Measurements from ENCODE around the gene ZNF595. TPM values are rescaled to one million over a fixed set of nuclear protein-coding genes. Genes with fewer than 3 reads are reported as not detected.
"Not testable (repeated sequence)": the region's sequence is repeated elsewhere in the genome, so short reads cannot be mapped to it uniquely, and the experiment has no call there.

Gene ZNF595
- total RNA-seq, 1 donor from 2014 or later, result 4.0 TPM

DNA sequence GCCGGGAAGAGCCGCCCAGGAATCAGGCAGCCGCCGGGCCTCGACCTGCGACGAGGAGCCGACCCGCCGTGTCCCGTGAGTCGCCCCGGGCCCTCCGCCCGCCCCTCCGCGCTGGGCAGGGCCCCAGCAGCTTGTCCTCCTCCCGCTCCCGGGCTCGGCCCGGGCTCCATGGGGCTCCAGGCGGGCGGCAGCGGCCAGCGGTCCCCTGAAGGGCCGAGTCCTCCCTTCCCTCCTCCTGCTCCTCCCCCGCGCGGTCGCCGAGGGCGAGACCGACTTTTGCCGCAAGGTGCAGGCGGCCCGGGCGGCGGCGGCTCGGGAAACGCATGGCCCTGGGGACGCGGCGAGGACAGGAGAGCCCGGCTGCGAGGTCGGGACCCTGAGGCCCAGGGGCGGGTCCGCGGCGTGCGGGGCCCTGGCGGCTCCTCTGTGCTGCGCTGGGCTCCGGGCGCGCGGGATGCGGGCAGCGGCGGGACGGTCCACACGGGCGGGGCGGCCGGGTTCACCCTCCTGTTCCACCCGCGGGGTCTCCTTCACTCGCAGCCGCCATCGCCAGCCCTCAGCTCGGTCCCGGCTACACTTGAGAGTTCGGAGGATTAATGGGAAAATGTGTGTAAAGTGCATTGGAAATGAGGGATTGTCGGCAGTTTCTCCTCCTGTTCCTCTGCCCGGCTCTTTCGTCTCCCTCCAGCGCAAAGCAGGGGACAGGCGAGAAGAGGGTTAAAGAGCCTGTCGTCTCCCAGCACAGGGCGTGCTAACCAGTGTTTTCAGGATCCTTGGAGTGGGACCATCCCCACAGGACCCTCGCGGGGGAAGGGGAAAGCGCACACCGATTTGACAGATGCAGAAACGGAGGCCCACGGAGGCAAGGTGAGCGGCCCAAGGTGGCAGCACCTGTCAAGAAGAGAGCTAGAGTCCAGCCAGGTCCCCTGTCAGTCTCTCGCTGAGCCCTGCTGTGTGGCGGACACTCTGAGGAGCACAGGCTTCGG lies 54.6 kb downstream of the ZNF595 start:
- DNase-seq (ENCODE audit: low spot score), result no peak
- H3K9me3 Mint-ChIP-seq, result peaks cover 81% of the 10 kb centered on the region
- peaks cover 14% of the 10 kb centered on the region for H3K27me3 Mint-ChIP-seq (ENCODE audit: insufficient read depth)
- H3K4me1 Mint-ChIP-seq (ENCODE audit: low read depth), result no peaks in the 10 kb centered on the region
- H3K36me3 Mint-ChIP-seq (ENCODE audit: low read depth), result peaks cover 3% of the 10 kb centered on the region
- intact Hi-C loops (cut with micrococcal nuclease), result no loop called here
- H3K27ac Mint-ChIP-seq, result no peak overlapping the region
- H3K4me3 Mint-ChIP-seq, result no peak overlapping the region

DNA sequence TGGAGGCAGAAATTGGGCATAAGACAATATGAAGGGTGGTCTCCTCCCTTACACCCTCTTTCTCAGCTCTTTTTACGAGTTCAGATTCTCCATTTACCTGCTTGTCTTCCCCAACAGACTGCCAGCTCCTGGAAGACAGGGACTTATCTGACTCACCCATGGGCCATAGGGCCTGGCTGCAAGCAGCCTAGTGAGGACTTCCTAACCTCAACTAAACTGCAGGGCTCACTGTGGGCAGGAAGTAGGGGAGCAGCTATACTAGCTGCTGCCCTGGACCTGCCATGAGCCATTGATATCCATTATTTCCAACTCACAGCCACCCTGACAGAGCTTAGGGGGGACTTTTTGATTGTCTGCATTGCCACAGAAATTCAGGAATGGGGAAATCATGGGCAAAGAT lies 59.6 kb downstream of the ZNF595 start:
- H3K4me1 Mint-ChIP-seq (ENCODE audit: low read depth), result no peaks in the 10 kb centered on the region
- H3K9me3 Mint-ChIP-seq, result peaks cover 75% of the 10 kb centered on the region
- no peak overlapping the region for H3K4me3 Mint-ChIP-seq
- peaks cover 3% of the 10 kb centered on the region for H3K36me3 Mint-ChIP-seq (ENCODE audit: low read depth)
- H3K27me3 Mint-ChIP-seq (ENCODE audit: insufficient read depth), result peaks cover 9% of the 10 kb centered on the region
- intact Hi-C loops (cut with micrococcal nuclease), result no loop called here
- no peak overlapping the region for H3K27ac Mint-ChIP-seq
- no peak for DNase-seq (ENCODE audit: low spot score)

- Mint-ChIP-seq H3K27ac (no peak overlapping the region), H3K36me3 (ENCODE audit: low read depth) (peaks cover 3% of the 10 kb centered on the region), H3K27me3 (ENCODE audit: insufficient read depth) (peaks cover under 1% of the 10 kb centered on the region), H3K4me1 (ENCODE audit: low read depth) (no peaks in the 10 kb centered on the region), H3K4me3 (no peak overlapping the region), H3K9me3 (peaks cover 73% of the 10 kb centered on the region)
- intact Hi-C loops (cut with micrococcal nuclease), result no loop called here
- no peak for DNase-seq (ENCODE audit: low spot score)
Observed at GRCh38 chr4:113732-114131, 60.6 kb downstream of the ZNF595 start.

DNA sequence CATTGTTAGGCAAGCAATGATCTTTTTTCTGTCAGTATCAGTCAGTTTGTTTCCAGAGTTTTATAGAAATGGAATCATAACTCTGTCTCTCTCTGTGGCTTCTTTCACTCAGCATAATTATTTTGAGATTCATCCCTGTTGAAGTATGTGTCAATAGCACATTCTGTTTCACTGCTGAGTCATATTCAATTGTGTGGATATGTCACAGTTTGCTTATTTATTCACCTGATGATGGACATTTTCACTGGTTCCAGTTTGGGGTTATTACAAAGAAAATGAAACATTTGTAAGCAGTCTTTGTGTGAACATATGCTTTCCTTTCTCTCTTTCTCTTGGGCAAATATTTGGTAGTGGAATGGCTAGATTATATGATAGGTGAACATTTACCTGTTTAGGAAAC lies 61.0 kb downstream of the ZNF595 start:
- Mint-ChIP-seq H3K4me3 (no peak overlapping the region), H3K36me3 (ENCODE audit: low read depth) (peaks cover 3% of the 10 kb centered on the region)
- intact Hi-C loops (cut with micrococcal nuclease), result no loop called here

GRCh38 chr4:116499-116898 lies 63.4 kb downstream of the ZNF595 start:
- H3K4me1 Mint-ChIP-seq (ENCODE audit: low read depth), result peaks cover 14% of the 10 kb centered on the region
- no peak for DNase-seq (ENCODE audit: low spot score)
- intact Hi-C loops (cut with micrococcal nuclease), result no loop called here
- no peak overlapping the region for H3K27ac Mint-ChIP-seq
- peaks cover 65% of the 10 kb centered on the region for H3K9me3 Mint-ChIP-seq
- no peaks in the 10 kb centered on the region for H3K27me3 Mint-ChIP-seq (ENCODE audit: insufficient read depth)
- peaks cover 10% of the 10 kb centered on the region for H3K36me3 Mint-ChIP-seq (ENCODE audit: low read depth)
- no peak overlapping the region for H3K4me3 Mint-ChIP-seq

More for the DNA sequence above, 61.0 kb downstream of the ZNF595 start:
- no peaks in the 10 kb centered on the region for H3K27me3 Mint-ChIP-seq (ENCODE audit: insufficient read depth)
- no peak overlapping the region for H3K27ac Mint-ChIP-seq
- no peaks in the 10 kb centered on the region for H3K4me1 Mint-ChIP-seq (ENCODE audit: low read depth)
- no peak for DNase-seq (ENCODE audit: low spot score)
- peaks cover 70% of the 10 kb centered on the region for H3K9me3 Mint-ChIP-seq

DNA sequence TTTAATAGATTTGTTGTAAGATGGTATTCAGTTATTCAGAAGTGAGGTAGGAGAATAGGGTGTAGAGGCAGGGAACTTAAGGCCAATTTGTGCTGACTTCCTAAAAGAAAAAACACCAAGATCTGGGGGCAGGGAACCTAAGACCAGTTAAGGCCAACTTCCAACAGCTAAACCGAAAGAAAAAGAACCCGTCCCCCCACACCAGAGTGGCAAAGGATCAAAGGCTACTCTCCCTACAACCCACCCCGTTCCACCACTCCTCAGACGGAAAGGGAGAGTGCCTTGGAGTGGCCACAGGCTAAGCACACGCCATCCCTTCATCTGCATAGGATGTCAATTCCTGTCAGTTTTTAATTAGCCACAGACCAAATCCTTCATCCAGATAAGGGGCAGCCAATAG lies 67.5 kb downstream of the ZNF595 start:
- peaks cover 52% of the 10 kb centered on the region for H3K9me3 Mint-ChIP-seq
- peaks cover 29% of the 10 kb centered on the region for H3K36me3 Mint-ChIP-seq (ENCODE audit: low read depth)
- H3K27ac Mint-ChIP-seq, result no peak overlapping the region
- DNase-seq (ENCODE audit: low spot score), result no peak
- H3K4me1 Mint-ChIP-seq (ENCODE audit: low read depth), result peaks cover 26% of the 10 kb centered on the region
- intact Hi-C loops (cut with micrococcal nuclease), result loop anchor here (1.0 to 5.0 kb wide), 4 partner anchors 122 to 1227 kb away; partner anchors contain the start of genes UVSSA and ZNF141
- H3K4me3 Mint-ChIP-seq, result peak overlapping the region; percentile 15
- no peaks in the 10 kb centered on the region for H3K27me3 Mint-ChIP-seq (ENCODE audit: insufficient read depth)

GRCh38 chr4:121408-122084 lies 68.4 kb downstream of the ZNF595 start:
- Mint-ChIP-seq H3K27ac (peak overlapping the region; percentile 75), H3K9me3 (peaks cover 56% of the 10 kb centered on the region), H3K27me3 (ENCODE audit: insufficient read depth) (no peaks in the 10 kb centered on the region), H3K4me1 (ENCODE audit: low read depth) (peaks cover 33% of the 10 kb centered on the region), H3K36me3 (ENCODE audit: low read depth) (peaks cover 36% of the 10 kb centered on the region), H3K4me3 (peak overlapping the region; percentile 68)
- intact Hi-C loops (cut with micrococcal nuclease), result loop anchor here (1.0 to 5.0 kb wide), 4 partner anchors 121 to 1226 kb away; partner anchors contain the start of genes UVSSA and ZNF141
- peak; percentile 30 for DNase-seq (ENCODE audit: low spot score)

- not testable (repeated sequence) for DNase-seq (ENCODE audit: low spot score); H3K27me3 Mint-ChIP-seq (ENCODE audit: insufficient read depth)
- peaks cover 42% of the 10 kb centered on the region for H3K9me3 Mint-ChIP-seq
- H3K36me3 Mint-ChIP-seq (ENCODE audit: low read depth), result peaks cover 39% of the 10 kb centered on the region
- peaks cover 33% of the 10 kb centered on the region for H3K4me1 Mint-ChIP-seq (ENCODE audit: low read depth)
- peak overlapping the region; percentile 99 for H3K27ac Mint-ChIP-seq
- H3K4me3 Mint-ChIP-seq, result peak overlapping the region; percentile 96
- intact Hi-C loops (cut with micrococcal nuclease), result loop anchor here (5.0 kb wide), 3 partner anchors 118 to 1223 kb away; partner anchors contain the start of gene UVSSA
Observed at GRCh38 chr4:123922-124274, 70.8 kb downstream of the ZNF595 start.

- H3K4me3 Mint-ChIP-seq, result peak within 1 kb of the TSS; percentile 96
- H3K27ac Mint-ChIP-seq, result peak within 1 kb of the TSS; percentile 99
- H3K36me3 Mint-ChIP-seq (ENCODE audit: low read depth), result peaks cover 39% of the 10 kb centered on the region
- H3K27me3 Mint-ChIP-seq (ENCODE audit: insufficient read depth), result no peaks in the 10 kb centered on the region
- intact Hi-C loops (cut with micrococcal nuclease), result loop anchor here (5.0 kb wide), 3 partner anchors 118 to 1223 kb away; partner anchors contain the start of gene UVSSA
- peaks cover 33% of the 10 kb centered on the region for H3K4me1 Mint-ChIP-seq (ENCODE audit: low read depth)
- peaks cover 37% of the 10 kb centered on the region for H3K9me3 Mint-ChIP-seq
- DNase-seq (ENCODE audit: low spot score), result peak; percentile 91
Observed at GRCh38 chr4:124275-125081, 71.4 kb downstream of the ZNF595 start, which contains the start of gene ZNF718. ZNF718 (plus strand) TSS chr4:124501; CDS start chr4:124671, 170 bp downstream.

GRCh38 chr4:125091-125771 lies 72.1 kb downstream of the ZNF595 start:
- peaks cover 39% of the 10 kb centered on the region for H3K36me3 Mint-ChIP-seq (ENCODE audit: low read depth)
- H3K27me3 Mint-ChIP-seq (ENCODE audit: insufficient read depth), result no peaks in the 10 kb centered on the region
- H3K27ac Mint-ChIP-seq, result peak overlapping the region; percentile 99
- H3K4me1 Mint-ChIP-seq (ENCODE audit: low read depth), result peaks cover 32% of the 10 kb centered on the region
- peaks cover 32% of the 10 kb centered on the region for H3K9me3 Mint-ChIP-seq
- DNase-seq (ENCODE audit: low spot score), result peak; percentile 9
- H3K4me3 Mint-ChIP-seq, result peak overlapping the region; percentile 96
- intact Hi-C loops (cut with micrococcal nuclease), result no loop called here

DNA sequence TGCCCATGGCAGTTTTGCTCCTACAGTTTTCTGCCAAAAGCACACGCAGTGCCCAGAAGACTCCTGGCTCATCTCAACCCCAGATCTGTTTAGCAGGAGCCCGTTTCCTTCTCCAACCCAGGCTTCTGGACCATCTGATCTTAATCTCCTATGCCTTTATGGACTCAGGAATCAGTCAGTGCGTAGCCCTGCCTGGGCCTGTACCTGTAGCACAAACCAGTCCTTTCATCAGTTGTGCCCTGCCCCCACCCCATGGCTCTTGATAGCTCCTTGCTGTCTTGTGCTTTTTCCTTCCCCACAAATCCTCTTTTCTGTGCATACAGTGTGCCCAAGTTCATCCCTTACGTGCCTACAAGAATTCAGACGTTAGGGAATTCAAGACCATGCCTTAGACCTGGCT lies 72.7 kb downstream of the ZNF595 start:
- H3K4me1 Mint-ChIP-seq (ENCODE audit: low read depth), result peaks cover 26% of the 10 kb centered on the region
- intact Hi-C loops (cut with micrococcal nuclease), result no loop called here
- peak overlapping the region; percentile 99 for H3K27ac Mint-ChIP-seq
- no peak for DNase-seq (ENCODE audit: low spot score)
- no peaks in the 10 kb centered on the region for H3K27me3 Mint-ChIP-seq (ENCODE audit: insufficient read depth)
- H3K4me3 Mint-ChIP-seq, result peak overlapping the region; percentile 96
- H3K36me3 Mint-ChIP-seq (ENCODE audit: low read depth), result peaks cover 37% of the 10 kb centered on the region
- peaks cover 28% of the 10 kb centered on the region for H3K9me3 Mint-ChIP-seq

GRCh38 chr4:132483-132882 lies 79.4 kb downstream of the ZNF595 start:
- Mint-ChIP-seq H3K36me3 (ENCODE audit: low read depth) (peaks cover 35% of the 10 kb centered on the region), H3K27me3 (ENCODE audit: insufficient read depth) (no peaks in the 10 kb centered on the region), H3K4me1 (ENCODE audit: low read depth) (no peaks in the 10 kb centered on the region), H3K27ac (no peak overlapping the region), H3K9me3 (peaks cover 24% of the 10 kb centered on the region), H3K4me3 (no peak overlapping the region)
- intact Hi-C loops (cut with micrococcal nuclease), result no loop called here
- no peak for DNase-seq (ENCODE audit: low spot score)

Measured in activated T-helper 1 cell treated with anti-CD3 and anti-CD28 coated beads, Interleukin-12 subunit alpha, Interleukin-12 subunit beta, Interleukin-2, Interleukin-4 antibody, amounts not matched to agents 30 ng/mL and 10 ng/mL and 1 ng/mL, durations not matched to agents 14 hours and 24 hours and 36 hours (primary cell).